Endothelial cell of umbilical vein (primary cell): Measurements from ENCODE around the gene SIGLEC9. TPM values are rescaled to one million over a fixed set of nuclear protein-coding genes. Genes with fewer than 3 reads are reported as not detected.

Experiments
- BruUV-seq: library from RNA; stranded (reverse); fragments of 400-500 nt; replicated peaks from 2 replicates; lab custom pipeline; 2021; lab: Mats Ljungman, UMichigan
- CTCF ChIA-PET: fragments of 300-600, 350-600 bp; sonication (Branson Sonifier 250); formaldehyde crosslinking; loops from one replicate; lab custom pipeline; 2021; ENCODE audit warnings: antibody characterized with exemption, inconsistent platforms; lab: Charles Lee
- POLR2A ChIA-PET: fragments of 300-600, 350-600 bp; sonication (Branson Sonifier 250); formaldehyde crosslinking; loops from one replicate; lab custom pipeline; 2021; ENCODE audit warnings: antibody characterized with exemption, inconsistent platforms; lab: Charles Lee
- DNase-seq: peaks from one replicate; pipeline ENCODE4 v3.0.0-alpha.2; 2011; ENCODE audit warnings: low read depth, low spot score
- FAIRE-seq: peaks from 2 replicates; lab custom pipeline; 2011; peaks lifted over from hg19 to GRCh38; lab: Jason Lieb, UNC
- H2AFZ ChIP-seq: 2 replicates; pipeline ENCODE4 v1.6.0; 2012; ENCODE audit warnings: low read depth, low read length, control low read depth, inconsistent platforms
- H3K27ac ChIP-seq: 2 replicates; pipeline ENCODE4 v1.5.1; 2011; ENCODE audit warnings: low read depth, mild to moderate bottlenecking, control low read depth, low read length, moderate library complexity; ENCODE audit not compliant: insufficient read depth
- H3K27me3 ChIP-seq, 2 experiments: 2 replicates each; pipeline versions ENCODE4 v1.6.0 to v1.6.1; 2011; ENCODE audit warnings: low read length in 2 of 2, mixed read lengths in 1 of 2; ENCODE audit not compliant: control insufficient read depth in 2 of 2, insufficient read depth in 2 of 2
- H3K36me3 ChIP-seq, 2 experiments: 2 replicates in 1 of 2; 3 replicates in 1 of 2; pipeline ENCODE4 v1.5.1; 2011; ENCODE audit warnings: low read length in 2 of 2, mild to moderate bottlenecking in 1 of 2, moderate library complexity in 1 of 2; ENCODE audit not compliant: control insufficient read depth in 2 of 2, insufficient read depth in 2 of 2; ENCODE audit errors: extremely low read depth in 1 of 2
- H3K4me1 ChIP-seq: 3 replicates; pipeline ENCODE4 v1.5.1; 2011; ENCODE audit warnings: mild to moderate bottlenecking, low read length; ENCODE audit not compliant: control insufficient read depth, insufficient read depth; ENCODE audit errors: extremely low read depth
- H3K4me2 ChIP-seq: 2 replicates; pipeline ENCODE4 v1.6.1; 2011; ENCODE audit warnings: low read length, control low read depth, mixed read lengths; ENCODE audit not compliant: insufficient read depth
- H3K4me3 ChIP-seq, 3 experiments: fragments of 200-600 bp in 1 of 3; sonication (generic), shearing (Covaris generic) in 1 of 3; replicated peaks in 1 of 3; 2 replicates each; pipeline ENCODE4 v1.5.1; 2011 to 2016; ENCODE audit warnings: control low read depth in 3 of 3, low read length in 3 of 3, mild to moderate bottlenecking in 2 of 3, inconsistent platforms in 1 of 3, low read depth in 1 of 3, moderate library complexity in 1 of 3; ENCODE audit not compliant: insufficient read depth in 1 of 3
- H3K79me2 ChIP-seq: 2 replicates; pipeline ENCODE4 v1.6.0; 2012; ENCODE audit warnings: low read length, inconsistent platforms; ENCODE audit not compliant: control insufficient read depth, insufficient read depth
- H3K9ac ChIP-seq: replicated peaks from 2 replicates; pipeline ENCODE3; 2011; ENCODE audit warnings: low read length, control low read depth; ENCODE audit not compliant: insufficient read depth; ENCODE audit errors: extremely low read depth
- H3K9me1 ChIP-seq: replicated peaks from 3 replicates; pipeline ENCODE4 v1.6.0; 2011; ENCODE audit warnings: mild to moderate bottlenecking, low read length; ENCODE audit not compliant: control insufficient read depth, insufficient read depth; ENCODE audit errors: extremely low read depth
- H3K9me3 ChIP-seq: replicated peaks from 2 replicates; pipeline ENCODE4 v1.5.1; 2012; ENCODE audit warnings: low read length, inconsistent platforms; ENCODE audit not compliant: control insufficient read depth, insufficient read depth
- H4K20me1 ChIP-seq: replicated peaks from 2 replicates; pipeline ENCODE3; 2011; ENCODE audit warnings: mild to moderate bottlenecking, low read length; ENCODE audit not compliant: control insufficient read depth, insufficient read depth; ENCODE audit errors: extremely low read depth
- FOS ChIP-seq: IDR thresholded peaks from 2 replicates; pipeline ENCODE4 v1.6.1; 2011; ENCODE audit warnings: mild to moderate bottlenecking, low read length, moderate library complexity, borderline replicate concordance; ENCODE audit not compliant: insufficient read depth
- GATA2 ChIP-seq: IDR thresholded peaks from 2 replicates; pipeline ENCODE4 v1.7.0; 2011; ENCODE audit warnings: low read depth, mild to moderate bottlenecking, moderate library complexity, mixed read lengths, low read length; ENCODE audit not compliant: insufficient read length, insufficient read depth
- MYC ChIP-seq: IDR thresholded peaks from one replicate; pipeline ENCODE4 v1.6.1; 2011; ENCODE audit warnings: mild to moderate bottlenecking, low read depth, low read length
- POLR2AphosphoS5 ChIP-seq: IDR thresholded peaks from 2 replicates; pipeline ENCODE4 v1.6.1; 2012; ENCODE audit warnings: low read depth, mild to moderate bottlenecking, control low read depth, low read length, moderate library complexity; ENCODE audit not compliant: insufficient read depth
- dilution Hi-C: fragments of 300-500 bp; cut with MboI; formaldehyde crosslinking; loops from one replicate; pipeline ENCODE4 v1.15.0; 2019; ENCODE audit warnings: low sequenced_read_pairs; ENCODE audit not compliant: extremely low pct_ligation_motif_present
- intact Hi-C: fragments of 100-400 bp; cut with micrococcal nuclease; formaldehyde crosslinking; loops from one replicate; pipeline ENCODE4 v1.10.0; 2022
- polyA plus RNA-seq, 4 experiments: library from polyadenylated mRNA; depleted of rRNA in 3 of 4; stranded (reverse) in 3 of 4; unstranded in 1 of 4; fragments of >200 nt; gene quantifications; 2 replicates each; pipeline versions ENCODE4 v1.2.1 to v1.2.3, GENCODE V29; 2011 to 2012; ENCODE audit warnings: missing spikeins in 1 of 4
- total RNA-seq: library from RNA; stranded (reverse); gene quantifications from 2 replicates; pipeline ENCODE4 v1.2.3, GENCODE V29; 2021
- TF ChIP-seq, protein P1 (sequence below), 2 donors: IDR thresholded peaks; 1 replicate in 1 of 2; 2 replicates in 1 of 2; pipeline ENCODE4 v1.5.1; 2011; ENCODE audit warnings: low read length in 2 of 2, mild to moderate bottlenecking in 2 of 2, moderate library complexity in 2 of 2, control low read depth in 1 of 2, inconsistent platforms in 1 of 2, low read depth in 1 of 2; ENCODE audit not compliant: insufficient read depth in 1 of 2; ENCODE audit errors: extremely low read depth in 1 of 2

SIGLEC9 gene
- total and polyA plus RNA-seq, 2 donors (not counting 3 experiments of a cell fraction or from before 2014, with no cell fraction given): not detected

DNA sequence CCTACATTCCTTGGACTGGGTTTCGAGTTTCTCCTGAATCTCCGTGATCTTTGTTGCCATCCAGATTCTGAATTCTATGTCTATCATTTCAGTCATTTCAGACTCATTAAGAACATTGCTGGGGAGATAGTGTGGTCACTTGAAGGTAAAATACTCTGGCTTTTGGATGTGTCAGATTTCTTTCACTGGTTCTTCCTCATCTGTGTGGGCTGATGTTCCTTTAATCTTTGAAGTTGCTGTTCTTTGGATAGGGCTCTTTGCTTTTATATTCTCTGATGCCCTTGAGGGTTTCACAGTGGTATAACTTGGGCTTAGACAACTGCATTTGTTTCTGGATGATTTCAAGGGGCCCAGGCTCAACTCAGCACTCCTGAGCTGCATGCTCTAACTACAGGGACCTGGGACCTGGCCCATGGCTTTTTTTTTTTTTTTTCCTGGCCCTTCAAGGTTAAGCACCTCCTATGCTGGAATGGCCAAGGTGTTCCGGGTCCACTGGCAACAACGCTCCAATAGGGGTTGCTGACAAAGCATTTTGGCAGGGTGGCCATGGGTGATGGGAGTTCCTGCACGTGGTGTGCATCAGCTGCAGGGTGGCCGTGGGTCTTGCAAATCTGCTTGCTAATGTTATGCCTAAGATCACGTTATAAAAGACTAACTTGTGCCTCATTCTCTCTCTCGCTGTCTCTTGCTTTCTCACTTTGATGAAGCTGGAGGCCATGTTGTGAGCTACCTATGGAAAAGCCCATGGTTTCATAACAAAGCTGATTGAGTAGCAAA lies 11.5 kb downstream of the SIGLEC9 start:
- Histone ChIP-seq H3K79me2 (no peaks in the 10 kb centered on the region), H3K4me3 (no peak overlapping the region), H3K9ac (no peak overlapping the region), H3K36me3 (no peaks in the 10 kb centered on the region), H3K27ac (no peak overlapping the region), H2AFZ (no peak overlapping the region), H3K27me3 (peaks cover 0 to 5% of the 10 kb centered on the region in 2 experiments), H3K4me1 (no peaks in the 10 kb centered on the region), H3K9me3 (no peaks in the 10 kb centered on the region), H3K9me1 (no peaks in the 10 kb centered on the region), H3K4me2 (no peak overlapping the region), H4K20me1 (no peaks in the 10 kb centered on the region)
- dilution Hi-C loops (no loop called here), intact Hi-C loops (no loop called here)
- ChIA-PET CTCF (no interaction called here), POLR2A (no interaction called here)
- FAIRE-seq (no peak), DNase-seq (no peak)
- TF ChIP-seq POLR2AphosphoS5 (no peak), MYC (no peak), GATA2 (no peak), FOS (no peak)
- TF ChIP-seq, protein P1, sequence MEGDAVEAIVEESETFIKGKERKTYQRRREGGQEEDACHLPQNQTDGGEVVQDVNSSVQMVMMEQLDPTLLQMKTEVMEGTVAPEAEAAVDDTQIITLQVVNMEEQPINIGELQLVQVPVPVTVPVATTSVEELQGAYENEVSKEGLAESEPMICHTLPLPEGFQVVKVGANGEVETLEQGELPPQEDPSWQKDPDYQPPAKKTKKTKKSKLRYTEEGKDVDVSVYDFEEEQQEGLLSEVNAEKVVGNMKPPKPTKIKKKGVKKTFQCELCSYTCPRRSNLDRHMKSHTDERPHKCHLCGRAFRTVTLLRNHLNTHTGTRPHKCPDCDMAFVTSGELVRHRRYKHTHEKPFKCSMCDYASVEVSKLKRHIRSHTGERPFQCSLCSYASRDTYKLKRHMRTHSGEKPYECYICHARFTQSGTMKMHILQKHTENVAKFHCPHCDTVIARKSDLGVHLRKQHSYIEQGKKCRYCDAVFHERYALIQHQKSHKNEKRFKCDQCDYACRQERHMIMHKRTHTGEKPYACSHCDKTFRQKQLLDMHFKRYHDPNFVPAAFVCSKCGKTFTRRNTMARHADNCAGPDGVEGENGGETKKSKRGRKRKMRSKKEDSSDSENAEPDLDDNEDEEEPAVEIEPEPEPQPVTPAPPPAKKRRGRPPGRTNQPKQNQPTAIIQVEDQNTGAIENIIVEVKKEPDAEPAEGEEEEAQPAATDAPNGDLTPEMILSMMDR (IDR thresholded peaks at IDR 0.05; ENCODE audit: extremely low read depth in 1 of 2, insufficient read depth in 1 of 2, low read depth in 1 of 2, low read length in 2 of 2): no peak
- BruUV-seq: no TSS peak
